Midbrain (tissue), 1 donor: ENCODE data around the gene LYPD6.

ENCODE experiments used
- DNase-seq: peaks from one replicate; lab custom pipeline; 2025; lab: John Stamatoyannopoulos, UW

Gene LYPD6

DNA sequence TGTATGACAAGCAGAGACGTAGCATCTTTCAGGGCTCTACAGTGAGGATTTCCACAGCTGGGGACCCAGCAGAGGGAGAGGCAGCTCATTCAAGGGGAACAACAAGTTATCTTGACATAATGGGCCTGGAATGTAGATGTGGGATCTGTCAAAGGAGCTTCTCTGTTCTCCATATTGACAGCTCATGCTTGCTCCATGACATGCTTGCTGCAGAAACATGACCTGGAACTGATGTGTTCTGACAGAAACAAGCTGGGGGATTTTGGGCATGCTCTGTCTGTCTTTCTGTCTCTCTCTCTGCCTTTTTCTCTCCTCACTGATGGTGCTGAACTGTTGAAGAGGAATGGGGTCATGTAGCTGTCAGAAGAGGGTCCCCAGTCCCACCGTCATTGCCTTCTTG is 177.6 kb downstream of the LYPD6 start:
- DNase-seq, result no peak

DNA sequence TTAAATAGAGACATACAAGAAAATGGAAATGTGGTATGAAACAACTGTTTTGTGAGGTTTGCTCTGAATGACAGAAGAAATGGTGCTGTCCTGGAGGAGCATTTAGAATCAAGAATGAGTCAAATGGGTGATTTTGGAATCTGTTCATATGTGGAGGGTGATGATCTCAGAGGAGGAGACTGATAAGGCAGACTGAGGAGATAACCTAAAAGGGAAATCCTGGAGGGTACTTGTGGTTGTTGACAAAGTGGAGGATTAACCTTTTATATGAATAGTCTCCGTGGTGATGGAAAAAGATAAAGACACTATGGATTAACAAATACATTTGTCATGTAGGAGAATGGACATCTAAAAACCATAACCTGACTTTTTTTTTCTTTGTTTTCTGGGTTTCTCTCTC is 183.1 kb downstream of the LYPD6 start:
- no peak for DNase-seq
